GM12878 (cell line): Measurements from ENCODE around the gene CEP295NL. TPM values are rescaled to one million over a fixed set of nuclear protein-coding genes. Genes with fewer than 3 reads are reported as not detected.

Experiments used
- ATAC-seq: fragments of 200-7000 bp; cut with Tn5 transposase; 3 replicates; pipeline ENCODE4 v1.9.1; 2020; ENCODE audit warnings: mild to moderate bottlenecking, moderate library complexity
- BruUV-seq: library from RNA; stranded (reverse); fragments of 400-500 nt; replicated peaks from 2 replicates; lab custom pipeline; 2021; lab: Mats Ljungman, UMichigan
- CTCF ChIA-PET: fragments of 300-600 bp; sonication (Branson Sonifier 250); formaldehyde crosslinking; extraction: SDS; loops from one replicate; lab custom pipeline; 2021; ENCODE audit warnings: inconsistent platforms; lab: Yijun Ruan, JAX
- POLR2A ChIA-PET: fragments of 350-600 bp; formaldehyde crosslinking; extraction: SDS; loops from one replicate; lab custom pipeline; 2021; ENCODE audit warnings: inconsistent platforms; lab: Charles Lee
- RAD21 ChIA-PET: fragments of 300-600 bp; sonication (Branson Sonifier 250); formaldehyde crosslinking; loops from one replicate; lab custom pipeline; 2023; ENCODE audit warnings: antibody characterized with exemption; ENCODE audit not compliant: unreplicated experiment; lab: Charles Lee
- SMC1A ChIA-PET: fragments of 300-600 bp; sonication (Branson Sonifier 250); formaldehyde crosslinking; loops from one replicate; lab custom pipeline; 2023; ENCODE audit not compliant: unreplicated experiment, uncharacterized antibody; lab: Charles Lee
- DNase-seq: peaks from one replicate; pipeline ENCODE4 v3.0.0-alpha.2; 2011; ENCODE audit warnings: low read depth, low spot score
- FAIRE-seq: peaks from 3 replicates; lab custom pipeline; 2011; peaks lifted over from hg19 to GRCh38; lab: Jason Lieb, UNC
- H2AFZ ChIP-seq: 2 replicates; pipeline ENCODE4 v1.6.0; 2011; ENCODE audit warnings: low read depth, low read length, control low read depth; ENCODE audit not compliant: control insufficient read depth
- H3K27ac ChIP-seq: 2 replicates; pipeline ENCODE4 v1.5.1; 2011; ENCODE audit warnings: control low read depth; ENCODE audit not compliant: control insufficient read depth, insufficient read depth
- H3K27me3 ChIP-seq, 2 experiments: replicated peaks in 1 of 2; 2 replicates each; pipeline versions ENCODE4 v1.6.0 to v1.6.1; 2011; ENCODE audit warnings: low read length in 1 of 2; ENCODE audit not compliant: control insufficient read depth in 2 of 2, insufficient read depth in 2 of 2
- H3K36me3 ChIP-seq, 2 experiments: 2 replicates each; pipeline ENCODE4 v1.5.1; 2011; ENCODE audit warnings: low read length in 1 of 2; ENCODE audit not compliant: control insufficient read depth in 2 of 2, insufficient read depth in 2 of 2
- H3K4me1 ChIP-seq: 2 replicates; pipeline ENCODE4 v1.6.1; 2011; ENCODE audit warnings: mild to moderate bottlenecking, low read length, moderate library complexity, mixed read lengths; ENCODE audit not compliant: control insufficient read depth, insufficient read depth
- H3K4me2 ChIP-seq: 2 replicates; pipeline ENCODE4 v1.6.0; 2011; ENCODE audit warnings: control low read depth; ENCODE audit not compliant: control insufficient read depth, insufficient read depth
- H3K4me3 ChIP-seq: fragments of 200-600 bp; sonication (generic); 2 replicates; pipeline ENCODE4 v1.5.1; 2016
- H3K79me2 ChIP-seq: 2 replicates; pipeline ENCODE4 v1.6.0; 2011; ENCODE audit warnings: low read length; ENCODE audit not compliant: control insufficient read depth, insufficient read depth
- H3K9ac ChIP-seq: 2 replicates; pipeline ENCODE4 v1.8.0; 2011; ENCODE audit warnings: low read length, control low read depth, mixed read lengths; ENCODE audit not compliant: control insufficient read depth, insufficient read depth
- H3K9me3 ChIP-seq: replicated peaks from 3 replicates; pipeline ENCODE4 v1.5.1; 2011; ENCODE audit warnings: mild to moderate bottlenecking, low read length; ENCODE audit not compliant: control insufficient read depth, insufficient read depth
- H4K20me1 ChIP-seq: 2 replicates; pipeline ENCODE4 v1.6.0; 2011; ENCODE audit not compliant: control insufficient read depth, insufficient read depth
- CHD1 ChIP-seq: IDR thresholded peaks from 2 replicates; pipeline ENCODE4 v1.6.1; 2012; ENCODE audit warnings: low read depth, low read length, improper control_type of control experiment
- KDM1A ChIP-seq: fragments of 200-600 bp; sonication (generic); IDR thresholded peaks from 2 replicates; pipeline ENCODE4 v1.6.1; 2016; ENCODE audit warnings: borderline replicate concordance
- NR2C1 ChIP-seq: fragments of 450-650 bp; IDR thresholded peaks from 2 replicates; pipeline ENCODE4 v1.6.1; 2017; ENCODE audit warnings: antibody characterized with exemption, mild to moderate bottlenecking, moderate library complexity
- PML ChIP-seq: IDR thresholded peaks from 2 replicates; pipeline ENCODE4 v1.6.1; 2012; ENCODE audit warnings: low read length, inconsistent platforms
- WRNIP1 ChIP-seq: IDR thresholded peaks from 2 replicates; pipeline ENCODE4 v1.6.1; 2011; ENCODE audit warnings: low read depth, low read length, improper control_type of control experiment, borderline replicate concordance
- ZBED1 ChIP-seq: IDR thresholded peaks from 2 replicates; pipeline ENCODE4 v1.6.1; 2016; ENCODE audit warnings: borderline replicate concordance
- WGBS: methylation state at CpG from one replicate; pipeline ENCODE4 v1.1.6; 2016; ENCODE audit warnings: low lambda C conversion rate; ENCODE audit not compliant: insufficient replicate concordance, insufficient coverage; ENCODE audit errors: missing lambda C conversion rate; 5-methylcytosine and 5-hydroxymethylcytosine counted together
- in situ Hi-C: fragments of 300-500 bp; cut with MboI; formaldehyde crosslinking; loops from 9 replicates; pipeline ENCODE4 v1.14.3; 2018; ENCODE audit warnings: mixed read lengths
- intact Hi-C: fragments of 100-400 bp; cut with micrococcal nuclease; formaldehyde crosslinking; loops from one replicate; pipeline ENCODE4 v1.14.2; 2022; ENCODE audit not compliant: unreplicated experiment
- polyA plus RNA-seq, 11 experiments: library from polyadenylated mRNA; depleted of rRNA in 4 of 11; unstranded in 6 of 11; stranded (reverse) in 5 of 11; fragments of >200 nt; fragmentation: Nextera tagmentation in 4 of 11; fragmentation: Illumina TruSeq in 1 of 11; extraction: Ambion mirVana in 4 of 11; extraction: Trizol in 1 of 11; gene quantifications; 1 replicate in 1 of 11; 2 replicates in 10 of 11; pipeline versions ENCODE4 v1.2.1 to v1.2.3, GENCODE V29; 2011 to 2016; ENCODE audit warnings: inconsistent platforms in 2 of 11, missing spikeins in 2 of 11, low read depth in 1 of 11
- total RNA-seq, 4 experiments: library from RNA; depleted of rRNA in 3 of 4; stranded (reverse); fragments of >200 nt in 3 of 4; fragmentation: Illumina TruSeq in 1 of 4; extraction: Trizol in 1 of 4; gene quantifications; 2 replicates each; pipeline versions ENCODE4 v1.2.1 to v1.2.3, GENCODE V29; 2013 to 2021
- TF ChIP-seq, protein P1 (sequence below): fragments of 450-650 bp; IDR thresholded peaks from 2 replicates; pipeline ENCODE4 v1.6.1; 2016; ENCODE audit warnings: mild to moderate bottlenecking

Gene CEP295NL
- total and polyA plus RNA-seq, 10 of the 15 experiments (the other 5 are each of a cell fraction or from before 2014, with no cell fraction given) = not detected

DNA sequence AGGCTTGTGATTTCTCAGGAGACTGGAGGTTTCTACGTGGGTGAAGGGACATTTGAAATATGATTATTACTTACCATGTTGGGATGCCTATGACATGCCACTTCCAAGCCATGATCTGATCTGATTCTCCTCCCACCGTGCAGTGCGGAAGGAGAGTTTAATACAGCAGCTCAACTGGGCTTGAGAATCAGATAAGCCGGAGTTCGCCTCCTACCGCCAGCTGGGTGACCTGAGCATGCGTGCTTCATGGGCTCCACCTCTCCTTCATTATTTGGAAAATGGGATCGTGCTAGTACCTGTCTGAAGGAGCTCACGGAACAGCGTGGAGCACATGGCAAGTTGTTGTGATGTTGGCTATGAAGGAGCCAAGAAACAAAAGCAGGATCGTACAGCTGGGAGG, 34.6 kb upstream of the CEP295NL start:
- no peak for FAIRE-seq

DNA sequence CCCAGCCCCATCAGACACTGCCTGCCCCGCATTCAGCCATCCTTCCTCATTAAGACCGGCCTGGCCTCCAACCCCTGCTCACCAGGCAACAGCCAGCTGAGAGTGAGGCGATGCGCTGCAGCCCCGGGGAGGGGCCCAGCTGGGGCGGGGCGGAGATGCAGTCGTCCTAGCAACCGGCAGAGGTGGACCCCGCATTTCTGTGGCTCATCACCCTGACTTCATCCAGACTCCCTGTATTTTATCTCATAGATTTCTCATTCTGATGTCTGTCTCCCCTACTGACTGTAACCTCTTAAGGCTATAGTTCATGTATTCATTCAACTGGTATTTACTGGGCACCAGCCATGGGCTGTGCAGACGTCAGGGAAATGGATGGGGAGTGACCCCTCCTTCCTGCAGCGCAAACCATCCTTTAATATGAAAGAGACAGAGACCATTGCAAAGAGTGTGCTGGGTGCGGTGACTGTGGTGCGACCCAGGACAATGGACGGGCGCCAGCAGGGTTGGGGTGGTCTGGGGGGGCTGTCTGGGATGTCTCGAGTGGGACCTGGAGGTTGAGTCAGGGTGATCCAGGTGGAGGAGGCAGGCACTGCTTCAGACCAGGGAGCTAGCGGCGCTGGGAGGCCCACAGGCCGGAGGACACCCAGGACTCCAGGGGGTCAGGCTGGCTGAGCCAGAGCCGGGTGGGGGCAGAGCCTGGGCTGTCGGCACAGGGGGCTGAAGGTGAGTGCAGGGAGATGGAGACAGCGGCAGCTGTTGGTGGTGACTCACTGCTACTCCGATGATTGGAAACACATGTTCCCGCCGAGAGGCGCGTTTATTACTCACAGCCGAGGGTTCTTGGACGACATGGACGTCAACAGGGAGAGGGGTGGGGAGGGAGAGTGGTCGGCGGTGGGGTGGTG, 32.7 kb upstream of the CEP295NL start:
- TF ChIP-seq CHD1 (no peak), PML (no peak)
- TF ChIP-seq, protein P1, sequence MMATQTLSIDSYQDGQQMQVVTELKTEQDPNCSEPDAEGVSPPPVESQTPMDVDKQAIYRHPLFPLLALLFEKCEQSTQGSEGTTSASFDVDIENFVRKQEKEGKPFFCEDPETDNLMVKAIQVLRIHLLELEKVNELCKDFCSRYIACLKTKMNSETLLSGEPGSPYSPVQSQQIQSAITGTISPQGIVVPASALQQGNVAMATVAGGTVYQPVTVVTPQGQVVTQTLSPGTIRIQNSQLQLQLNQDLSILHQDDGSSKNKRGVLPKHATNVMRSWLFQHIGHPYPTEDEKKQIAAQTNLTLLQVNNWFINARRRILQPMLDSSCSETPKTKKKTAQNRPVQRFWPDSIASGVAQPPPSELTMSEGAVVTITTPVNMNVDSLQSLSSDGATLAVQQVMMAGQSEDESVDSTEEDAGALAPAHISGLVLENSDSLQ = no peak
- TF ChIP-seq, all 136 proteins: peak for 0
- 53% methylated on average over 20 of the region's 33 CpGs for WGBS
- Histone ChIP-seq H3K4me2 (no peak overlapping the region), H3K36me3 (no peaks in the 10 kb centered on the region), H4K20me1 (no peaks in the 10 kb centered on the region), H3K79me2 (no peaks in the 10 kb centered on the region), H3K27ac (no peak overlapping the region), H3K4me3 (no peak overlapping the region), H3K9me3 (no peaks in the 10 kb centered on the region), H3K4me1 (peaks cover 3% of the 10 kb centered on the region; the same call in 1 of the 2 replicates), H2AFZ (no peak overlapping the region), H3K27me3 (no peaks in the 10 kb centered on the region; a peak in 2 of 4 replicates), H3K9ac (no peak overlapping the region)
- BruUV-seq = no TSS peak
- SMC1A ChIA-PET = no interaction called here
- no peak for DNase-seq
- RAD21 ChIA-PET = no interaction called here
- in situ Hi-C loops (no loop called here), intact Hi-C loops (no loop called here)
- CTCF ChIA-PET = no interaction called here
- FAIRE-seq = no peak
- POLR2A ChIA-PET = no interaction called here
- no peak for ATAC-seq

More for the DNA sequence above, 34.6 kb upstream of the CEP295NL start:
- no peaks in the 10 kb centered on the region for H3K36me3 ChIP-seq
- H3K9ac ChIP-seq = no peak overlapping the region
- H4K20me1 ChIP-seq = no peaks in the 10 kb centered on the region
- no peaks in the 10 kb centered on the region for H3K9me3 ChIP-seq
- no peak overlapping the region for H3K4me2 ChIP-seq
- H3K4me3 ChIP-seq = no peak overlapping the region
- SMC1A ChIA-PET = no interaction called here
- TF ChIP-seq WRNIP1 (no peak), KDM1A (no peak), ZBED1 (no peak), NR2C1 (no peak)
- H3K27me3 ChIP-seq = peaks cover 0 to 2% of the 10 kb centered on the region in 2 experiments; a peak in 2 of 4 replicates
- peaks cover 3% of the 10 kb centered on the region; the same call in 1 of the 2 replicates for H3K4me1 ChIP-seq
- RAD21 ChIA-PET = no interaction called here
- CTCF ChIA-PET = no interaction called here
- WGBS = 57% methylated on average over 11 of the region's 11 CpGs
- intact Hi-C loops (no loop called here), in situ Hi-C loops (no loop called here)
- H3K27ac ChIP-seq = no peak overlapping the region
- no peak overlapping the region for H2AFZ ChIP-seq
- no peak for DNase-seq
- no peak for ATAC-seq
- no TSS peak for BruUV-seq
- no peaks in the 10 kb centered on the region for H3K79me2 ChIP-seq
- POLR2A ChIA-PET = no interaction called here
